T-helper 1 cell treated with Interleukin-12 subunit alpha and Interleukin-12 subunit beta and Interleukin-4 antibody, amounts not matched to agents 30 μg/mL and 1 μg/mL, for 36 hours (primary cell): ENCODE data around the gene TRAF3IP1.
"Not testable (repeated sequence)": the region's sequence is repeated elsewhere in the genome, so short reads cannot be mapped to it uniquely, and the experiment has no call there.

Experiments used
- H3K27ac Mint-ChIP-seq: one replicate; pipeline ENCODE4 v1.8.0; 2021; ENCODE audit warnings: mild to moderate bottlenecking, mixed read lengths
- H3K27me3 Mint-ChIP-seq: one replicate; pipeline ENCODE4 v1.8.0; 2021; ENCODE audit warnings: low read depth, mixed read lengths
- H3K36me3 Mint-ChIP-seq: one replicate; pipeline ENCODE4 v1.8.0; 2021; ENCODE audit warnings: low read depth, mixed read lengths
- H3K4me1 Mint-ChIP-seq: one replicate; pipeline ENCODE4 v1.8.0; 2021; ENCODE audit warnings: low read depth, mixed read lengths
- H3K4me3 Mint-ChIP-seq: one replicate; pipeline ENCODE4 v1.8.0; 2021; ENCODE audit warnings: mild to moderate bottlenecking, moderate library complexity, mixed read lengths
- H3K9me3 Mint-ChIP-seq: one replicate; pipeline ENCODE4 v1.8.0; 2021; ENCODE audit warnings: mixed read lengths

TRAF3IP1 gene

DNA sequence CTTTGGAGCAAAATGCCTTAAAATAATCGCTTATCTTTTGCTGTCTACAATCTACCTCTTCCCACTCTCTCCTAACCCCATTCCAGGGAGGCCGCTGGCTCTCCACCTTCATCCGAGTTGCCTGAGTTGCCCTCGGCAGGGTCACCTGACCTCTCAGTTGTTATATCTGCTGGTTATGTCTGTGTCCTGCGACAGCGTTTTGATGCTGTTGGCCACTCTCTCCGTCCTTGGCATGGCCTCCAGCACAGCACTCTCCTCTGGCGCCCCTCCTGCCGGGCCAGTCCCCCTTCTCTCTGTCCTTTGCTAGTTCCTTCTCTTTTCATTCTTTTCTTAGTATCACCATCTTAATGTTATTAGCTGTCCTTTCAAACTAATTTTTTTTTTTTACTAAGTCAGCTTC lies 41.6 kb downstream of the TRAF3IP1 start:
- Mint-ChIP-seq H3K27me3 (no peaks in the 10 kb centered on the region), H3K9me3 (no peaks in the 10 kb centered on the region), H3K36me3 (peaks cover 2% of the 10 kb centered on the region), H3K27ac (no peak overlapping the region), H3K4me1 (peaks cover 15% of the 10 kb centered on the region), H3K4me3 (no peak overlapping the region)

DNA sequence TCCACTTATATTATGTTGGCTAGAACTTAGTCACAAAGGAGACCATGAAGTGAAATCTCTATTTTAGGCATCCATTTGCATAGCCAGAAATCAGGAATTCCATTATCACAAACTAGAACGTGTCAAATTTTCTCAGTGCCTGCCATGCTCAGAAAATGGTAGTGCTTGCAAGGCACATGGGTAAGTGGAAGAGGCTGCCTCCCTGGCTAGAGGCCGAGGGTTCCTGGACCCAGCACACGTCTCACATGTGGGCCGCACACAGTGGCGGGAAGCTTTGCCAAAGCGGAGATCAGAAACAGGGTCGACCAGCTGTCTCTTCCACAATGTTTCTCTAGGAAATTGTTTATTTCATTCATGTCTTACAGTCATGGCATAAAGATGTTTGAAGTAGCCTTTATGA lies 42.3 kb downstream of the TRAF3IP1 start:
- no peak overlapping the region for H3K27ac Mint-ChIP-seq
- H3K9me3 Mint-ChIP-seq: no peaks in the 10 kb centered on the region
- peaks cover 1% of the 10 kb centered on the region for H3K36me3 Mint-ChIP-seq
- peaks cover 15% of the 10 kb centered on the region for H3K4me1 Mint-ChIP-seq
- H3K4me3 Mint-ChIP-seq: no peak overlapping the region
- no peaks in the 10 kb centered on the region for H3K27me3 Mint-ChIP-seq

DNA sequence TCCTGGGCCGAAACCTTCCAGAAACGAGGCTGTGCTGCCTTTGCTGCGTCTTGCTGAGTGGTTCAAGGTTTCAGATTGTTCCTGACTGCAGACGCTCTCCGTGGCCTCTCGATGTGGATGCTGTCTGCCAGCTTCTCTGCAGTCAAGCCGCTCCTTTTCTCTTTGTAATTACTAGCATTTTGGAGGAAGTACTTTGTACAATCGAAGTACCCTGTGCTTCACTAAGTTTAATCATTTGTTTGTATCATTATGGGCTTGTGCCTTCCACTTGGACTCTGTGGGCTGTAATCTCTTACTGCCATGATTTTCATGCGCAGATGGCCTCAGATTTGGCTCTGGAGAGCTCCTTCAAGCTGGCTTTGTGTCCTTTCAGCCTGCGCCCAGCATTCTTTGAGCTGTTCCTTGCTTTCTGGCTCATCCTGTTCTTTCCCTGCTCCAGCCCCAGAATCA lies 49.3 kb downstream of the TRAF3IP1 start:
- H3K4me3 Mint-ChIP-seq: no peak overlapping the region
- H3K27me3 Mint-ChIP-seq: no peaks in the 10 kb centered on the region
- peaks cover 6% of the 10 kb centered on the region for H3K4me1 Mint-ChIP-seq
- no peak overlapping the region for H3K27ac Mint-ChIP-seq
- H3K9me3 Mint-ChIP-seq: no peaks in the 10 kb centered on the region
- H3K36me3 Mint-ChIP-seq: no peaks in the 10 kb centered on the region

DNA sequence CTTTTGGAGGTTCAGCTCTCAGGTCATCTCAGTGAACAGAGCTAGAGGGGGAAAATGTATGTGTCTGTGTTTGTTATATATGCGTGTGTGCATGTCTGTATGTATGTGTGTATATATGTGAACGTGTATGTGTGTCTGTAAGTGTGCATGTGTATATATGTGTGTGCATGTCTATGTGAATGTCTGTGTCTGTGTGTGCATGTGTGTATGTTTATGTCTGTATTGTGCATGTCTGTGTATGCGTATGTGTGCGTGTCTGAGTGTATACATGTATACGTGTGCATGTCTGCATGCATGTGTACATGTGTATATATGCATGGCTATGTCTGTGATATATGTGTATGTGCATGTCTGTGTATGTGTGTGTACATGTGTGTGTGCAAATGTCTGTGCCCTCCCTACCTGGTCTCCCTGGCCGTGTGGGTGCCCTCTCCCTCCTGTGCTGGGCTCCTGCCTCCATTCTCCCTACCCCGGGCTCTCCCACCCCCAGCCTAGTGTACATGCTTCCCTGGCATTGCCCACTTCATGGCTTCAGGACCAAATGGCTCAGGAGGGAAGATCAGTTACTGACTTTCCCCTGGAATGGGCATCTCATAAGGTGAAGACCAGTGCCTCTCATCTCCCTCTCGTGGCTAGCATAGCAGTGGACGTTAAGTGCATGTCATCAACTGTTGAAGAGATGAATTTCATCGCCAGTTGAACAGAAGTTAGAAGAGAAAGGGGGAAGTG lies 49.9 kb downstream of the TRAF3IP1 start:
- Mint-ChIP-seq H3K4me3 (no peak overlapping the region), H3K27ac (no peak overlapping the region), H3K27me3 (peaks cover 4% of the 10 kb centered on the region), H3K36me3 (no peaks in the 10 kb centered on the region), H3K4me1 (peaks cover 6% of the 10 kb centered on the region), H3K9me3 (no peaks in the 10 kb centered on the region)

DNA sequence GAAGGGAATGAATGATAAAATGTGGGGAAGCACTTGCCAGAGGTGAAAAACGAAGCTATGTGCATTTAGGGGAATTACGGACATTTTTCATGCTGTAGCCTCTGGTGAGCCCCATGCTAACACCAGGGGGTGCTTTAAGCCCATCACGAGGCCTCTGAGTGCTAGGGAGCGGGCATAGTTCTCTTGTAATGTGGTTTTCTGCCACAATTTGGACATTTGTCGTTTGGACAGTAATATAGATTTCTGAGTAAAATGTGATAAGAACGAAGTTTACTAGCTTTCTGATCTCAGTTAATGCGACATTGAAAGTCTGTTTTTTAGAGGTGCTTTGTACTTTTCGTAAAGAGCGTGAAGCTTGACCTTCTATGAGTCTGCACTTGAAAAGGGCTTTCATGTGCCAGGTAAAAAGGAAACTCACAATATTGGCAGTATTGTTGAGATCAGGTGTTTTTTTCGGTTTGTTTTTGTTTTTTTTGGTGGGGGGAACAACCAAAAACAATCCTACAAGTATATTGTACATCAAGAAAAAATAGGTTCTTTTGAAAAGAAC lies 50.6 kb downstream of the TRAF3IP1 start:
- Mint-ChIP-seq H3K9me3 (no peaks in the 10 kb centered on the region), H3K4me1 (peaks cover 6% of the 10 kb centered on the region), H3K36me3 (no peaks in the 10 kb centered on the region), H3K27ac (no peak overlapping the region), H3K4me3 (no peak overlapping the region), H3K27me3 (peaks cover 6% of the 10 kb centered on the region)

DNA sequence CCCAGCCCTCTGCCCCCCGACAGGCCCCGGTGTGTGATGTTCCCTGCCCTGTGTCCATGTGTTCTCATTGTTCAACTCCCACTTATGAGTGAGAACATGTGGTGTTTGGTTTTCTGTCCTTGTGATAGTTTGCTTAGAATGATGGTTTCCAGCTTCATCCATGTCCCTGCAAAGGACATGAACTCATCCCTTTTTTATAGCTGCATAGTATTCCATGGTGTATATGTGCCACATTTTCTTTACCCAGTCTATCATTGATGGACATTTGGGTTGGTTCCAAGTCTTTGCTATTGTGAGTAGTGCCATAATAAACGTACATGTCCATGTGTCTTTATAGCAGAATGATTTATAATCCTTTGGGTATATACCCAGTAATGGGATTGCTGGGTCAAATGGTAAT lies 52.0 kb downstream of the TRAF3IP1 start:
- not testable (repeated sequence) for H3K4me3 Mint-ChIP-seq, H3K9me3 Mint-ChIP-seq, H3K27me3 Mint-ChIP-seq, H3K27ac Mint-ChIP-seq, H3K36me3 Mint-ChIP-seq
- peaks cover 12% of the 10 kb centered on the region for H3K4me1 Mint-ChIP-seq

DNA sequence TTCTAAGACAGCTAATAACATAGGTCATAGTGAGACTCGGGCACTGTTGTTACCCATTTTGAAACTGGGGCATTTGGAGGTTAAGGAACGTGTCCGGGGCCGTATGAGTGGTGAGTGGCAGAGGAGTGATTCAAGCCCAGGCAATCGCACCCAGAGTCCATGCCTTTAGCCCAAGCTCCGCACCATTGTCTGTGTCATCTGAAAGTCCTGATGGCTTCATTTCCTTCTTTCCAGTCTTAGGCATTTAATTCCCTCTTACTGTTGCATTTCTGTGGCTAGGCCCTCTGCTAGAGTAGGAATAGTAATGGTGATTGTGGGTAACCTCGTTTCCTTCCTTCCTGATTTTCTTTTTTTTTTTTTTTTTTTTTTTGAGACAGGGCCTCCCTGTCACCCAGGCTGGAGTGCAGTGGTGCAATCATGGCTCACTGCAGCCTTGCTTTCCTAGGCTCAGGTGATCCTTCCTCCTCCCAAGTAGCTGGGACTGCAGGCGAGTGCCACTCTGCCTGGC lies 56.6 kb downstream of the TRAF3IP1 start:
- peaks cover 6% of the 10 kb centered on the region for H3K27me3 Mint-ChIP-seq
- H3K36me3 Mint-ChIP-seq: no peaks in the 10 kb centered on the region
- no peak overlapping the region for H3K27ac Mint-ChIP-seq
- H3K9me3 Mint-ChIP-seq: no peaks in the 10 kb centered on the region
- peaks cover 14% of the 10 kb centered on the region for H3K4me1 Mint-ChIP-seq
- H3K4me3 Mint-ChIP-seq: no peak overlapping the region

DNA sequence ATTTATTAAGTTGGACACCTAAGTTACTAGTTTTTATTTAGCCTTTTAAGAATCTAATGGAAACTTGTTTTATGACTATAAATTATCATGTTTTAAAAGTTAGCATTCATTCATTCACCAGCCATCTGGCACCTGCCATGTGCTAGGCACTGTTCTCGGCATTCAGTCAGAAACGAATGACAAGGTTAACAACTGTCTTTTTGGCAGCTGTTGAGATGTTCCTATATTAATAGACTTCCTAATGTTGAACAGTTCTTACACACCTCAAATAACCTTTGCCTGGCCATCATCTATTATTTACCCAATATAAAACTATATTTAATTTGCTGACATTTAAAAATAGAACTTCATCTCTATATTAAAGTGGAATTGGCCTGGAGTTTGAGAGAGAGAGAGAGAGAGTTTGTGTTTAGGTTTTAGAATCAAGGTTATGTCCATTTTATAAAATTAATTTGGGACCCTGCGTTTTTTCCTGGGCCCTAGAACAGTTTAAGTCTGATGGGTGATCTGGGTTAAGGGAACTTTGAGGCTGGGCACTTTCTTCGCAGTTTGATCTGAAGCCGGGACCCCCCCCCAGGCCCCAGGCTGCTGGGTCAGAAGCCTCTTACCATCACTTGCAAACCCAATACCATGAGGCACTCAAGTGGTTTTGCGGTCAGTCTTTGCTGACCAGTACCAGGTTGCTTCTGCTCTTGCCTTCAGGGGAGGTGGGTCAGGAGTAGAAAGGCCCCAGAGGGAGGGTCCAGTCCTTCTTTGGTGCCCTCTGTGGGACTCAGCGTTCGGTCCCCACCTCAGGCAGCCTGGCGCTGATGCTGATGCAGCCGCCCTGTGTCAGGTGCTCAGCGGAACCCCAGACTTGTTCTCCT lies 58.1 kb downstream of the TRAF3IP1 start:
- no peak overlapping the region for H3K27ac Mint-ChIP-seq
- peaks cover 6% of the 10 kb centered on the region for H3K27me3 Mint-ChIP-seq
- H3K4me1 Mint-ChIP-seq: peaks cover 15% of the 10 kb centered on the region
- H3K36me3 Mint-ChIP-seq: no peaks in the 10 kb centered on the region
- H3K9me3 Mint-ChIP-seq: no peaks in the 10 kb centered on the region
- no peak overlapping the region for H3K4me3 Mint-ChIP-seq

DNA sequence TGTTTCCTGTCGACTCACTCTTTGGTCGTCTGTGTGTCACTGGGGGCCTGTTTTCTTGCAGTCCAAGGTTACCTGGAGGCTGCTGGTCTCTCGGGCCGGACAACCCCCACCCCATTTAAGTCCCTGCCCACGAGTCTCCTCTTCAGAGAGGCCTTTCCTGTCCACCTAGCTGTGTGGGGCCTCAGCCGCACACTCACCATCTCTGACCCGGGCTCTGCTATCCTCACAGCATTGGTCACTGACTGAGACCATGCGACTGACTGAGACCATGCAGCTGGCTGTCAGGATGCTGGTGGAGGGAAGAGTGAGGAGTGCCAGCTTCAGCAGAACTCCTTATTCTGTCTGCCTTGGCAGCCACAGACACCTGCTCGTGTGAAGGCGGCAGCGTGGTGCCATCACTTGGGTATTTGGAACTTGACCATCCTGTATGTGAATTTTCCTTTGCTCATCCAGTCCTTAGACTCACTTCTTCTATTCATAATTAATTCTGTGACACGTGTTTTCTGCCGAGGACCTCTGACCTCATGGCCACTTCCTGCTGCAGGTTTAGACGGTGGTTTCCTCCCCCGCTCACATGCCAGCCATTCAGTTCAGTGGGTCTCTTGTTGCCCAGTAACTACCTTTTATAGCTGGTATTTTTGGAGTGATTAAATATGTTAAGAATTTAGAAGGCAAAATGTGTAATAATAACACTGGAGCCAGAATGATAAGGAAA lies 58.9 kb downstream of the TRAF3IP1 start:
- Mint-ChIP-seq H3K9me3 (no peaks in the 10 kb centered on the region), H3K36me3 (no peaks in the 10 kb centered on the region), H3K27ac (peak overlapping the region; percentile 68), H3K4me3 (peak overlapping the region; percentile 36), H3K27me3 (peaks cover 6% of the 10 kb centered on the region), H3K4me1 (peaks cover 15% of the 10 kb centered on the region)

DNA sequence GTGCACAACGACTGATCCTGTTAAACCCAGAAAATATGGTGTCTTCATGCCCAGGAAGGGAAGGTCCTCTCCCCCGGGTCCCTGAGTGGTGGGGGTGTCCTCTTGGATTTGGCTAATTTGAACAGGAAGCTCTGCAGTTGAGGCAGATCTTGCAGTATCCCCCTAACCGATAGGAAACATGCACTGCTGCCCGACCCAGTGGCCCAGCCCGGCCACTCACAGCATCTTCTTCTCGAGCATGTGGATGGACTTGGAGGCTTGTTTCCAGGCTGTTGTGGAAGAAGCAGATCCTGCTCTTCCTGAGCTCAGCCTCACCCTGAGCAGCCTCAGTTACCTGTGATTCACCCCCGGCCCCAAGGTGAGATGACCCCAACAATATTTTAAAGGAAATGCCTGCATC lies 60.0 kb downstream of the TRAF3IP1 start:
- peaks cover 15% of the 10 kb centered on the region for H3K4me1 Mint-ChIP-seq
- H3K9me3 Mint-ChIP-seq: no peaks in the 10 kb centered on the region
- peaks cover 1% of the 10 kb centered on the region for H3K27me3 Mint-ChIP-seq
- H3K4me3 Mint-ChIP-seq: no peak overlapping the region
- H3K27ac Mint-ChIP-seq: no peak overlapping the region
- no peaks in the 10 kb centered on the region for H3K36me3 Mint-ChIP-seq

DNA sequence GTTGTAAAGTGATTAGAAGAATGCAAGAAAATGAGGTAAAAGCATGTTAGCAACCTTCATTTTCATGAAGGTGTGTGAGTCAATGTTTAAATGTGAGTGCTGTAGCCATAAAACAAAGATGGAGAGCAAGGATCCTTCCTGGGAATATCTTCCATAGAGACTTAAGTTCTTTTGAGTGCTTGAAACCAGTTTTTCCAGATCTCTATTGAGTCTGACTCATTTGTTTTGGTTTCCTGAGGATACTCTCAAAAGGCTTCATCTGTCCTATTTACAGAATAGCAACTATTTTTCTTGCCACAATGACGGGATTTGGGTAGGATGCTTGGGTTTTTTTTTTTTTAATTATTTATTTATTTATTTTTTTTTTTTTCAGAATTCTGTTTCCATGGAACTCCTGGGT lies 60.5 kb downstream of the TRAF3IP1 start:
- H3K36me3 Mint-ChIP-seq: no peaks in the 10 kb centered on the region
- H3K27ac Mint-ChIP-seq: no peak overlapping the region
- peaks cover 15% of the 10 kb centered on the region for H3K4me1 Mint-ChIP-seq
- H3K9me3 Mint-ChIP-seq: no peaks in the 10 kb centered on the region
- no peaks in the 10 kb centered on the region for H3K27me3 Mint-ChIP-seq
- H3K4me3 Mint-ChIP-seq: no peak overlapping the region

DNA sequence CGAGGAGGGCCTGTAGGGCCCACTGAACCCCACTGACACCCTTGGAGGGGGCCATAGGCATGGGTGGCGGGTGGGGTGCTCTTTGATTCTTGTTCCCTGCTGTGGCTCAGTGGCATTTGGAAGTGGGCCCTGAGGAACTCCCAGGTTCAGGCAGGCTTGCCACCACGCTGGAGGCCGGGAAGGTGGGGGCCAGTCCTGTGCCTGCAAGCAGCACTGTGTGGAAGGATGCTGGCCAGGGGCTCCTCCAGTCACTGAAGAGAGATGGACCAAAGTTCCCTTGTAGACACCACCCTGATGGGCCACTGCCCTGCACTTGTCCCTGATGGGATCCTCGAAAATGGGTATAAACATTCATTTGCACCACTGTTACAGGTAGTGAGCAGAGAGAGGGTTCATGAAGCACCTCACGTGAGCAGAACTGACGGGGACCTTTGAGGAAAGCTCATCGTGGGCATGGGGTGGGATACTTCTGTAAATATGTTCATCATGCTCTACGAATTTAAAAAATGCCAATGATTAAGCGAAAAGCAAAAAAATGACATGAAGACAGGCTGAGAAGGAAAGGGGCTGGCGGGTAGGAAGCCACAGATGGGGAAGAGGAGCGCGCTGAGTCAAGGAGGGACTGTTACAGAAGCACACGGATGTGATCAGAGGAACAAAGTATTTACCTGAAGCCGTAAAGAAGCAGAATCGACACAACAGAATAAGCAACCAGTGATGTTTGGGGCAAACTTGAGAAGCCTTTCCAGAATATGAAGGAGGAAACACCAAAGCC lies 61.2 kb downstream of the TRAF3IP1 start:
- no peak overlapping the region for H3K4me3 Mint-ChIP-seq
- H3K36me3 Mint-ChIP-seq: no peaks in the 10 kb centered on the region
- no peaks in the 10 kb centered on the region for H3K9me3 Mint-ChIP-seq
- H3K27me3 Mint-ChIP-seq: no peaks in the 10 kb centered on the region
- peak overlapping the region; percentile 60 for H3K27ac Mint-ChIP-seq
- H3K4me1 Mint-ChIP-seq: peaks cover 15% of the 10 kb centered on the region

DNA sequence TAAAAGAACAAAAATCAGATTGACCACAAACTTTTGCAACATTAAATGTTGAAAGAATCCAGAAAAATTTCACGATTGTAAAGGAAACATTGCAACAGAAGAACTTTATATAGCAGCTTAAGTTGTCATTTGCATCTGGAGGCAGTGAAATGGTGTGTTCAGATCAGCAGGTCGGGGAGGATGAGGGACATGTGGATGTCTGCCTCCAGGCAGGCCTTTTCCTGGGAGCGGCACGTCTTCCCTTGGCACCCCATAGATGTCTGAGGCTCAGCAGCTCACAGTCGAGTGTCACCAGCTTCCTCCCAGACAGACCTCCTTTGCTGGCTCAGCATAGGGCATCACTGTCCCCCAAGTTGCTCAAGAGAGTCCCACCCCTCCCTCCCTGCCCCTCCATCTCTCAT lies 62.1 kb downstream of the TRAF3IP1 start:
- no peaks in the 10 kb centered on the region for H3K9me3 Mint-ChIP-seq
- no peaks in the 10 kb centered on the region for H3K36me3 Mint-ChIP-seq
- no peak overlapping the region for H3K27ac Mint-ChIP-seq
- no peaks in the 10 kb centered on the region for H3K27me3 Mint-ChIP-seq
- H3K4me1 Mint-ChIP-seq: peaks cover 9% of the 10 kb centered on the region
- H3K4me3 Mint-ChIP-seq: no peak overlapping the region

DNA sequence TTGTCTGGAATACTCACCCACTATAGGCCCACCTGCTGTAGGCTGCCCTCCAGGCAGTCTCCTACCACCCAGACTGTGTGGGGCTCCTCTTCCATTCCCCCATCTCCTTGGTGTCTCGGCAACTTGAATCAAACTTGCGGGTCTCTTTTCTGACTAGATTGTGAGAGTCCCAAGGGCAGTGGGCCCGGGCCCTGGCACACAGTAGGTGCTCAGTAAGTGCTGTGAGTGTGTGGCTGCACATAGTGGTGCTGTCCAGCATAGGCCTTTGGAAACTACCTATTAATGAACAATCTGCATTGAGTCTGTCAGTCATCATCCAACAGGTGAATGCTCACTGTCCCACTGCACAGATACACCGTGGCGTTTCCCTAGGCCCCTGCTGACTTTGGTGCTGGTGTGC lies 62.8 kb downstream of the TRAF3IP1 start:
- Mint-ChIP-seq H3K27me3 (no peaks in the 10 kb centered on the region), H3K4me1 (peaks cover 9% of the 10 kb centered on the region), H3K4me3 (no peak overlapping the region), H3K9me3 (no peaks in the 10 kb centered on the region), H3K27ac (no peak overlapping the region), H3K36me3 (no peaks in the 10 kb centered on the region)
